IMR-90 (cell line): ENCODE results near the gene PDS5B.

Source experiments
- CTCF ChIP-seq: conservative IDR thresholded peaks from 2 replicates; pipeline ENCODE4 v1.5.1; 2012; ENCODE audit warnings: mild to moderate bottlenecking, low read depth, low read length, improper control_type of control experiment
- ELK1 ChIP-seq: fragments of 150-350 bp; IDR thresholded peaks from 2 replicates; pipeline ENCODE4 v1.6.1; 2016; ENCODE audit warnings: low read depth, mild to moderate bottlenecking, low read length, moderate library complexity, borderline replicate concordance
- MAFK ChIP-seq: IDR thresholded peaks from 2 replicates; pipeline ENCODE4 v1.6.1; 2012; ENCODE audit warnings: low read depth, low read length, improper control_type of control experiment
- MXI1 ChIP-seq: IDR thresholded peaks from 2 replicates; pipeline ENCODE4 v1.6.1; 2012; ENCODE audit warnings: low read depth, mild to moderate bottlenecking, low read length, moderate library complexity, borderline replicate concordance
- NFE2L2 ChIP-seq: fragments of 150-350 bp; IDR thresholded peaks from 2 replicates; pipeline ENCODE4 v1.6.1; 2016; ENCODE audit warnings: low read depth, mild to moderate bottlenecking, low read length
- POLR2A ChIP-seq: IDR thresholded peaks from 2 replicates; pipeline ENCODE4 v1.6.1; 2012; ENCODE audit warnings: mild to moderate bottlenecking, low read depth, low read length
- RFX5 ChIP-seq: IDR thresholded peaks from 2 replicates; pipeline ENCODE4 v1.8.0; 2012; ENCODE audit warnings: low read depth, mild to moderate bottlenecking, low read length, moderate library complexity
- SMC3 ChIP-seq: fragments of 150-350 bp; IDR thresholded peaks from 2 replicates; pipeline ENCODE4 v1.6.1; 2016; ENCODE audit warnings: low read depth, mild to moderate bottlenecking, antibody characterized with exemption, low read length, moderate library complexity

GRCh38 chr13:32761472-32761871, 175.2 kb downstream of the PDS5B start:
- TF ChIP-seq MXI1 = no peak
- no peak for TF ChIP-seq NFE2L2
- no peak for TF ChIP-seq MAFK
- no peak for TF ChIP-seq RFX5
- no peak for TF ChIP-seq CTCF
- no peak for TF ChIP-seq ELK1
- TF ChIP-seq POLR2A = no peak
- no peak for TF ChIP-seq SMC3
